ENCODE data around the gene JAK2. TPM values are rescaled to one million over a fixed set of nuclear protein-coding genes. Genes with fewer than 3 reads are reported as not detected.

JAK2 gene
- polyA plus RNA-seq, 1 donor: 17.2 TPM

- no peak for DNase-seq
Measured at GRCh38 chr9:5140151-5140550, 155.1 kb downstream of the JAK2 start.

DNA sequence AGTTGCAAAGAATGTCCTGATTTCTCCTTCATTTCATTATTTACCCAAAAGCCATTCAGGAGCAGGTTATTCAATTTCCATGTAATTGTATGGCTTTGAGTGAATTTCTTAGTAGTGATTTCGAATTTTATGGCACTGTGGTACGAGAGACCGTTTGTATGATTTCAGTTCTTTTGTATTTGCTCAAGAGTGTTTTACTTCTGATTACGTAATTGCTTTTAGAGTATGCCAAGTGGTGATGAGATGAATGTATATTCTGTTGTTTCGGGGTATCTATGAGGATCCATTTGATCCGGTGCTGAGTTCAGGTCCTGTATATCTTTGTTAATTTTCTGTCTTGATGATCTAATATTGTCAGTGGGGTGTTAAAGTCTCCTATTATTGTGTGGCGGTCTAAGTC, 159.1 kb downstream of the JAK2 start:
- no peak for DNase-seq

- no peak for DNase-seq
Measured at GRCh38 chr9:5146241-5146640, 161.2 kb downstream of the JAK2 start.

Other genes with a start within 250 kb of the JAK2 start
- gene AK3, start 244.1 kb upstream of the JAK2 start, polyA plus RNA-seq (ENCODE audit: insufficient read length): 116 TPM
- 20.2 TPM for gene RCL1, start 192.3 kb upstream of the JAK2 start, polyA plus RNA-seq (ENCODE audit: insufficient read length)
- gene INSL6, start 200.4 kb downstream of the JAK2 start, polyA plus RNA-seq (ENCODE audit: insufficient read length): 0.60 TPM
- gene INSL4, start 246.1 kb downstream of the JAK2 start, polyA plus RNA-seq (ENCODE audit: insufficient read length): not detected

All from left kidney (tissue), 2 donors.